ENCODE results near the gene EPB41L4A.
"Not testable (repeated sequence)": the region's sequence is repeated elsewhere in the genome, so short reads cannot be mapped to it uniquely, and the experiment has no call there.

EPB41L4A gene, protein sequence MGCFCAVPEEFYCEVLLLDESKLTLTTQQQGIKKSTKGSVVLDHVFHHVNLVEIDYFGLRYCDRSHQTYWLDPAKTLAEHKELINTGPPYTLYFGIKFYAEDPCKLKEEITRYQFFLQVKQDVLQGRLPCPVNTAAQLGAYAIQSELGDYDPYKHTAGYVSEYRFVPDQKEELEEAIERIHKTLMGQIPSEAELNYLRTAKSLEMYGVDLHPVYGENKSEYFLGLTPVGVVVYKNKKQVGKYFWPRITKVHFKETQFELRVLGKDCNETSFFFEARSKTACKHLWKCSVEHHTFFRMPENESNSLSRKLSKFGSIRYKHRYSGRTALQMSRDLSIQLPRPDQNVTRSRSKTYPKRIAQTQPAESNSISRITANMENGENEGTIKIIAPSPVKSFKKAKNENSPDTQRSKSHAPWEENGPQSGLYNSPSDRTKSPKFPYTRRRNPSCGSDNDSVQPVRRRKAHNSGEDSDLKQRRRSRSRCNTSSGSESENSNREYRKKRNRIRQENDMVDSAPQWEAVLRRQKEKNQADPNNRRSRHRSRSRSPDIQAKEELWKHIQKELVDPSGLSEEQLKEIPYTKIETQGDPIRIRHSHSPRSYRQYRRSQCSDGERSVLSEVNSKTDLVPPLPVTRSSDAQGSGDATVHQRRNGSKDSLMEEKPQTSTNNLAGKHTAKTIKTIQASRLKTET

GRCh38 chr5:112419164-112419985 lies at the start of gene EPB41L4A:
TSS of gene EPB41L4A (minus strand) at chr5:112419277. CDS start at chr5:112419039, 238 bp downstream.
- H3K27me3 ChIP-seq (ENCODE audit: control insufficient read depth, low read length) = peaks cover 42% of the 10 kb centered on the region

DNA sequence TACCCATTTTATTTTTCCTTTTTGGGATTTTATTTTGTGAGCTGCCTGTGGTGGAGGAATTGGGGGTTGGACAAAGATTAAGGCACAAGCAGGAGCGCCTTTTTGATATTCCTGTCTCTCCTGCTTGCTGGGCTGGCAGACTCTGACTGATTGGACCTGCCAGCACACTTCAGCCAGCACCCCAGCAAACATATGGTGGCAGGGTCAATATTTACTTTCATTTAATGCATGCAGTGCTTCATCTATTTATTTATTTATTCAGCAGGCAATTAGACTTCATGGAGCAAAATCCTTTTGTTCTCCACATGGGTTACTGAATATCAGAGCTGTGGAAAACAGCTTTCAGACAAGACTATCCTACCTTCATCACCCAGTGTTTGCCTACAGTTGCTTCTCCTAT lies 48.4 kb upstream of the EPB41L4A start:
- TF ChIP-seq, protein P1, sequence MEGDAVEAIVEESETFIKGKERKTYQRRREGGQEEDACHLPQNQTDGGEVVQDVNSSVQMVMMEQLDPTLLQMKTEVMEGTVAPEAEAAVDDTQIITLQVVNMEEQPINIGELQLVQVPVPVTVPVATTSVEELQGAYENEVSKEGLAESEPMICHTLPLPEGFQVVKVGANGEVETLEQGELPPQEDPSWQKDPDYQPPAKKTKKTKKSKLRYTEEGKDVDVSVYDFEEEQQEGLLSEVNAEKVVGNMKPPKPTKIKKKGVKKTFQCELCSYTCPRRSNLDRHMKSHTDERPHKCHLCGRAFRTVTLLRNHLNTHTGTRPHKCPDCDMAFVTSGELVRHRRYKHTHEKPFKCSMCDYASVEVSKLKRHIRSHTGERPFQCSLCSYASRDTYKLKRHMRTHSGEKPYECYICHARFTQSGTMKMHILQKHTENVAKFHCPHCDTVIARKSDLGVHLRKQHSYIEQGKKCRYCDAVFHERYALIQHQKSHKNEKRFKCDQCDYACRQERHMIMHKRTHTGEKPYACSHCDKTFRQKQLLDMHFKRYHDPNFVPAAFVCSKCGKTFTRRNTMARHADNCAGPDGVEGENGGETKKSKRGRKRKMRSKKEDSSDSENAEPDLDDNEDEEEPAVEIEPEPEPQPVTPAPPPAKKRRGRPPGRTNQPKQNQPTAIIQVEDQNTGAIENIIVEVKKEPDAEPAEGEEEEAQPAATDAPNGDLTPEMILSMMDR (IDR thresholded peaks at IDR 0.05; ENCODE audit: low read depth, low read length, poor library complexity, severe bottlenecking) = no peak
- no peak for TF ChIP-seq EZH2phosphoT487 (IDR thresholded peaks at IDR 0.05; ENCODE audit: borderline replicate concordance, low read length)
- no peaks in the 10 kb centered on the region for H4K20me1 ChIP-seq (ENCODE audit: control insufficient read depth, insufficient read depth, low read depth, low read length)
- no peak overlapping the region for H3K27ac ChIP-seq (ENCODE audit: low read depth, low read length)
- H3K9me2 ChIP-seq (replicated peaks; ENCODE audit: control insufficient read depth, low read length) = no peaks in the 10 kb centered on the region
- H3F3A ChIP-seq (ENCODE audit: control insufficient read depth, insufficient read depth) = no peaks in the 10 kb centered on the region
- H3K27me3 ChIP-seq (ENCODE audit: control insufficient read depth, low read length) = no peaks in the 10 kb centered on the region
- H3K4me3 ChIP-seq (ENCODE audit: low read length) = no peak overlapping the region
- H3K36me3 ChIP-seq (ENCODE audit: control insufficient read depth, low read length) = no peaks in the 10 kb centered on the region
- H3K4me2 ChIP-seq (ENCODE audit: low read length) = no peak overlapping the region
- H3K79me2 ChIP-seq (ENCODE audit: control insufficient read depth, low read length) = no peaks in the 10 kb centered on the region
- H3K9me3 ChIP-seq (ENCODE audit: control insufficient read depth, insufficient read depth, low read length) = no peaks in the 10 kb centered on the region
- no peaks in the 10 kb centered on the region for H3K4me1 ChIP-seq (ENCODE audit: control insufficient read depth, low read length)

More at GRCh38 chr5:112419164-112419985, at the start of gene EPB41L4A:
- no peaks in the 10 kb centered on the region for H3K79me2 ChIP-seq (ENCODE audit: control insufficient read depth, low read length)
- no peaks in the 10 kb centered on the region for H3K36me3 ChIP-seq (ENCODE audit: control insufficient read depth, low read length)
- H3K4me3 ChIP-seq (ENCODE audit: low read length) = peak within 1 kb of the TSS; percentile 44
- no peaks in the 10 kb centered on the region; the same call in 1 of the 2 replicates for H4K20me1 ChIP-seq (ENCODE audit: control insufficient read depth, insufficient read depth, low read depth, low read length)
- no peaks in the 10 kb centered on the region for H3K9me3 ChIP-seq (ENCODE audit: control insufficient read depth, insufficient read depth, low read length)
- H3K9me2 ChIP-seq (replicated peaks; ENCODE audit: control insufficient read depth, low read length) = no peaks in the 10 kb centered on the region
- no peaks in the 10 kb centered on the region for H3K4me1 ChIP-seq (ENCODE audit: control insufficient read depth, low read length)
- H3F3A ChIP-seq (ENCODE audit: control insufficient read depth, insufficient read depth) = no peaks in the 10 kb centered on the region
- no peak within 1 kb of the TSS for H3K27ac ChIP-seq (ENCODE audit: low read depth, low read length)
- no peak for TF ChIP-seq EZH2phosphoT487 (IDR thresholded peaks at IDR 0.05; ENCODE audit: borderline replicate concordance, low read length)
- peak within 1 kb of the TSS; percentile 49 for H3K4me2 ChIP-seq (ENCODE audit: low read length)

DNA sequence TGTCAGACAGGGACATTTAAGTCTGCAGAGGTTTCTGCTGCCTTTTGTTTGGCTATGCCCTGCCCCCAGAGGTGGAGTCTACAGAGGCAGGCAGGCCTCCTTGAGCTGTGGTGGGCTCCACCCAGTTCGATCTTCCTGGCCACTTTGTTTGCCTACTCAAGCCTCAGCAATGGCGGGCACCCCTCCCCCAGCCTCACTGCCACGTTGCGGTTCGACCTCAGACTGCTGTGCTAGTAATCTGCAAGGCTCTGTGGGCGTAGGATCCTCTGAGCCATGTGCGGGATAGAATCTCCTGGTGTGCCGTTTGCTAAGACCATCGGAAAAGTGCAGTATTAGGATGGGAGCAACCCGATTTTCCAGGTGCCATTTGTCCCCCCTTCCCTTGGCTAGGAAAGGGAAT lies 47.2 kb upstream of the EPB41L4A start:
- H3K36me3 ChIP-seq (ENCODE audit: control insufficient read depth, low read length); H3F3A ChIP-seq (ENCODE audit: control insufficient read depth, insufficient read depth); H3K4me1 ChIP-seq (ENCODE audit: control insufficient read depth, low read length); H3K4me2 ChIP-seq (ENCODE audit: low read length); H3K9me3 ChIP-seq (ENCODE audit: control insufficient read depth, insufficient read depth, low read length); H3K27me3 ChIP-seq (ENCODE audit: control insufficient read depth, low read length); H4K20me1 ChIP-seq (ENCODE audit: control insufficient read depth, insufficient read depth, low read depth, low read length); H3K4me3 ChIP-seq (ENCODE audit: low read length); H3K27ac ChIP-seq (ENCODE audit: low read depth, low read length); H3K9me2 ChIP-seq (replicated peaks; ENCODE audit: control insufficient read depth, low read length); H3K79me2 ChIP-seq (ENCODE audit: control insufficient read depth, low read length): not testable (repeated sequence)

GRCh38 chr5:112447187-112447760 lies 28.2 kb upstream of the EPB41L4A start:
- H3K27ac ChIP-seq (ENCODE audit: low read depth, low read length); H3K4me3 ChIP-seq (ENCODE audit: low read length); H3K4me2 ChIP-seq (ENCODE audit: low read length); H3K27me3 ChIP-seq (ENCODE audit: control insufficient read depth, low read length); H3K4me1 ChIP-seq (ENCODE audit: control insufficient read depth, low read length); H3K9me2 ChIP-seq (replicated peaks; ENCODE audit: control insufficient read depth, low read length); H4K20me1 ChIP-seq (ENCODE audit: control insufficient read depth, insufficient read depth, low read depth, low read length); H3K9me3 ChIP-seq (ENCODE audit: control insufficient read depth, insufficient read depth, low read length); H3K79me2 ChIP-seq (ENCODE audit: control insufficient read depth, low read length); H3K36me3 ChIP-seq (ENCODE audit: control insufficient read depth, low read length); H3F3A ChIP-seq (ENCODE audit: control insufficient read depth, insufficient read depth): not testable (repeated sequence)

Measured in DOHH2 (cell line).